ENCODE data around the gene DNPH1. TPM values are rescaled to one million over a fixed set of nuclear protein-coding genes. Genes with fewer than 3 reads are reported as not detected.

DNPH1 gene
- total RNA-seq, 1 donor from 2014 or later, result 45.9 TPM

- DNase-seq (ENCODE audit: low spot score), result no peak
- intact Hi-C loops (cut with DNase I), result no loop called here
- ATAC-seq, result no peak
These were observed 8.0 kb downstream of the DNPH1 start for GRCh38 chr6:43221046-43221972.

- ATAC-seq (no peak), DNase-seq (ENCODE audit: low spot score) (no peak)
- intact Hi-C loops (cut with DNase I), result no loop called here
These were observed 8.8 kb downstream of the DNPH1 start for GRCh38 chr6:43220439-43220951.

GRCh38 chr6:43219814-43220213 is 9.5 kb downstream of the DNPH1 start:
- intact Hi-C loops (cut with DNase I), result no loop called here
- ATAC-seq (no peak), DNase-seq (ENCODE audit: low spot score) (no peak)

GRCh38 chr6:43219119-43219518 is 10.2 kb downstream of the DNPH1 start:
- no peak for ATAC-seq

GRCh38 chr6:43217351-43217750 is 11.9 kb downstream of the DNPH1 start:
- intact Hi-C loops (cut with DNase I), result no loop called here
- no peak for ATAC-seq
- DNase-seq (ENCODE audit: low spot score), result no peak

More at GRCh38 chr6:43219119-43219518, 10.2 kb downstream of the DNPH1 start:
- intact Hi-C loops (cut with DNase I), result no loop called here
- no peak for DNase-seq (ENCODE audit: low spot score)

- ATAC-seq (no peak), DNase-seq (ENCODE audit: low spot score) (no peak)
- intact Hi-C loops (cut with DNase I), result no loop called here
These were observed 13.1 kb downstream of the DNPH1 start for GRCh38 chr6:43216200-43216599.

GRCh38 chr6:43215066-43215465 is 14.2 kb downstream of the DNPH1 start:
- ATAC-seq, result no peak
- no peak for DNase-seq (ENCODE audit: low spot score)
- intact Hi-C loops (cut with DNase I), result no loop called here

- no peak for ATAC-seq
- intact Hi-C loops (cut with DNase I), result no loop called here
- no peak for DNase-seq (ENCODE audit: low spot score)
These were observed 15.8 kb downstream of the DNPH1 start for GRCh38 chr6:43213431-43213830.

- no peak for ATAC-seq
- intact Hi-C loops (cut with DNase I), result no loop called here
These were observed 17.3 kb downstream of the DNPH1 start for GRCh38 chr6:43211955-43212354.

GRCh38 chr6:43207286-43207685 is 22.0 kb downstream of the DNPH1 start:
- ATAC-seq, result no peak

More at GRCh38 chr6:43211955-43212354, 17.3 kb downstream of the DNPH1 start:
- no peak for DNase-seq (ENCODE audit: low spot score)

GRCh38 chr6:43205849-43206248 is 23.4 kb downstream of the DNPH1 start:
- DNase-seq (ENCODE audit: low spot score), result no peak

More at GRCh38 chr6:43207286-43207685, 22.0 kb downstream of the DNPH1 start:
- no peak for DNase-seq (ENCODE audit: low spot score)
- intact Hi-C loops (cut with DNase I), result no loop called here

GRCh38 chr6:43204271-43205105 is 24.8 kb downstream of the DNPH1 start:
- no peak for DNase-seq (ENCODE audit: low spot score)
- ATAC-seq, result no peak
- intact Hi-C loops (cut with DNase I), result no loop called here

More at GRCh38 chr6:43205849-43206248, 23.4 kb downstream of the DNPH1 start:
- intact Hi-C loops (cut with DNase I), result no loop called here
- ATAC-seq, result no peak

GRCh38 chr6:43203718-43204095 is 25.6 kb downstream of the DNPH1 start:
- intact Hi-C loops (cut with DNase I), result no loop called here
- ATAC-seq (no peak), DNase-seq (ENCODE audit: low spot score) (no peak)

GRCh38 chr6:43203029-43203717 is 26.1 kb downstream of the DNPH1 start:
- ATAC-seq (no peak), DNase-seq (ENCODE audit: low spot score) (no peak)
- intact Hi-C loops (cut with DNase I), result no loop called here

GRCh38 chr6:43202451-43202850 is 26.8 kb downstream of the DNPH1 start:
- ATAC-seq (no peak), DNase-seq (ENCODE audit: low spot score) (no peak)
- intact Hi-C loops (cut with DNase I), result no loop called here

- intact Hi-C loops (cut with DNase I), result no loop called here
- no peak for DNase-seq (ENCODE audit: low spot score)
- no peak for ATAC-seq
These were observed 28.7 kb downstream of the DNPH1 start for GRCh38 chr6:43200541-43200940.

- DNase-seq (ENCODE audit: low spot score), result no peak
- intact Hi-C loops (cut with DNase I), result no loop called here
- no peak for ATAC-seq
These were observed 29.4 kb downstream of the DNPH1 start for GRCh38 chr6:43199912-43200311.

- DNase-seq (ENCODE audit: low spot score) (no peak), ATAC-seq (no peak)
- intact Hi-C loops (cut with DNase I), result no loop called here
These were observed 32.9 kb downstream of the DNPH1 start for GRCh38 chr6:43196337-43196736.

GRCh38 chr6:43193929-43194328 is 35.4 kb downstream of the DNPH1 start:
- no peak for ATAC-seq
- DNase-seq (ENCODE audit: low spot score), result no peak
- intact Hi-C loops (cut with DNase I), result no loop called here
